ENCODE measurements around the gene SAG.

DNA sequence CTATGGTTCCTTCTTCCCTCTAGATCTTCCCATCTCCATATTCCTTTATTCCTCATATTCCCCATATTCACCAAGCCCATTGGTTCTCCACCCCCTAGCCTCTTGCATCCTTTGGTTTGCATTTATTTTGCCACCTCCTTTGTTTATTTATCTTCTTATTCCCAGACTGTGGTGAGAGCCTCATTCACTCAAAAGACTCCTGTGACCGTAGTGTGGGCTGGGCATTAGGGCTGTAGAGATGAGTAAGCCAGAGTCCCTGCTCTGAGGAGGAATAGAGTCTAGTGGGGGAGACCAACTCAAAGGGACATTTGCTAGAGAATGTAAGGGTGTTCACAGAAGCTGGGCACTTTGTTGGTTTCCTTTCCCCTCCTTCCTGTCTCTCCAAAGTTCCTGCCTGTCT lies 47.9 kb upstream of the SAG start:
- TF ChIP-seq, protein P1, sequence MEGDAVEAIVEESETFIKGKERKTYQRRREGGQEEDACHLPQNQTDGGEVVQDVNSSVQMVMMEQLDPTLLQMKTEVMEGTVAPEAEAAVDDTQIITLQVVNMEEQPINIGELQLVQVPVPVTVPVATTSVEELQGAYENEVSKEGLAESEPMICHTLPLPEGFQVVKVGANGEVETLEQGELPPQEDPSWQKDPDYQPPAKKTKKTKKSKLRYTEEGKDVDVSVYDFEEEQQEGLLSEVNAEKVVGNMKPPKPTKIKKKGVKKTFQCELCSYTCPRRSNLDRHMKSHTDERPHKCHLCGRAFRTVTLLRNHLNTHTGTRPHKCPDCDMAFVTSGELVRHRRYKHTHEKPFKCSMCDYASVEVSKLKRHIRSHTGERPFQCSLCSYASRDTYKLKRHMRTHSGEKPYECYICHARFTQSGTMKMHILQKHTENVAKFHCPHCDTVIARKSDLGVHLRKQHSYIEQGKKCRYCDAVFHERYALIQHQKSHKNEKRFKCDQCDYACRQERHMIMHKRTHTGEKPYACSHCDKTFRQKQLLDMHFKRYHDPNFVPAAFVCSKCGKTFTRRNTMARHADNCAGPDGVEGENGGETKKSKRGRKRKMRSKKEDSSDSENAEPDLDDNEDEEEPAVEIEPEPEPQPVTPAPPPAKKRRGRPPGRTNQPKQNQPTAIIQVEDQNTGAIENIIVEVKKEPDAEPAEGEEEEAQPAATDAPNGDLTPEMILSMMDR (IDR thresholded peaks at IDR 0.05), result no peak
- no peak for TF ChIP-seq POLR2A (IDR thresholded peaks at IDR 0.05)

Measured in lower leg skin (tissue), 3 donors.